Right ventricle myocardium inferior (tissue), 1 donor: Measurements from ENCODE around the gene ING4. TPM values are rescaled to one million over a fixed set of nuclear protein-coding genes. Genes with fewer than 3 reads are reported as not detected.

ENCODE experiments used
- ATAC-seq: fragments of 200-7000 bp; cut with Tn5 transposase; one replicate; pipeline ENCODE4 v1.9.1; 2020; ENCODE audit warnings: mild to moderate bottlenecking, moderate library complexity
- DNase-seq: peaks from one replicate; pipeline ENCODE4 v3.0.0; 2021; ENCODE audit errors: missing footprints
- intact Hi-C: fragments of 100-400 bp; cut with DNase I; formaldehyde crosslinking; loops from one replicate; pipeline ENCODE4 v1.11.0; 2022
- total RNA-seq: library from RNA; stranded (reverse); fragmentation: NEBNext Ultra II Directional; extraction: Animal tissue kit (Norgen Biotek cat#: 25700); gene quantifications from one replicate; pipeline ENCODE4 v1.2.1, GENCODE V29; 2021
- donor health status: DM: no; HTN: yes; CAD: no; lungs with severe emphysema.

The ING4 gene
- total RNA-seq, 1 donor from 2014 or later = 21.1 TPM

- DNase-seq (no peak), ATAC-seq (peak; percentile 46)
- intact Hi-C loops = no loop called here
These were observed 19.2 kb downstream of the ING4 start for GRCh38 chr12:6643569-6644256.

GRCh38 chr12:6641131-6641530, 21.8 kb downstream of the ING4 start:
- ATAC-seq = no peak

GRCh38 chr12:6640497-6640896, 22.4 kb downstream of the ING4 start:
- intact Hi-C loops = no loop called here
- ATAC-seq (no peak), DNase-seq (no peak)

More at GRCh38 chr12:6641131-6641530, 21.8 kb downstream of the ING4 start:
- intact Hi-C loops = no loop called here
- no peak for DNase-seq

- DNase-seq (no peak), ATAC-seq (no peak)
- intact Hi-C loops = no loop called here
These were observed 23.6 kb downstream of the ING4 start for GRCh38 chr12:6639151-6639801.

- ATAC-seq = no peak
- intact Hi-C loops = no loop called here
- DNase-seq = no peak
These were observed 24.6 kb downstream of the ING4 start for GRCh38 chr12:6638305-6638704.

GRCh38 chr12:6635856-6636531, 26.9 kb downstream of the ING4 start, which contains the start of gene LPAR5:
LPAR5 (minus strand) TSS chr12:6635959; CDS start chr12:6621248, 14,711 bp downstream.
- peak; percentile 53 for ATAC-seq
- intact Hi-C loops = no loop called here
- DNase-seq = no peak

- DNase-seq (no peak), ATAC-seq (no peak)
- intact Hi-C loops = no loop called here
These were observed 27.5 kb downstream of the ING4 start for GRCh38 chr12:6635375-6635855.

- ATAC-seq = peak; percentile 25
- intact Hi-C loops = no loop called here
- no peak for DNase-seq
These were observed 30.6 kb downstream of the ING4 start for GRCh38 chr12:6632026-6632983.

- ATAC-seq = peak; percentile 72
- DNase-seq = no peak
- intact Hi-C loops = no loop called here
These were observed 31.4 kb downstream of the ING4 start for GRCh38 chr12:6631549-6631961.

GRCh38 chr12:6630736-6631135, 32.2 kb downstream of the ING4 start:
- ATAC-seq (no peak), DNase-seq (no peak)
- intact Hi-C loops = no loop called here

- no peak for DNase-seq
- intact Hi-C loops = no loop called here
- no peak for ATAC-seq
These were observed 35.3 kb downstream of the ING4 start for GRCh38 chr12:6627616-6628015.

GRCh38 chr12:6626654-6627283, 36.1 kb downstream of the ING4 start:
- no peak for ATAC-seq
- intact Hi-C loops = no loop called here
- no peak for DNase-seq

GRCh38 chr12:6620885-6621274, 42.0 kb downstream of the ING4 start:
- intact Hi-C loops = no loop called here

GRCh38 chr12:6620137-6620884, 42.6 kb downstream of the ING4 start:
- intact Hi-C loops = no loop called here
- no peak for ATAC-seq
- peak; percentile 76 for DNase-seq

More at GRCh38 chr12:6620885-6621274, 42.0 kb downstream of the ING4 start:
- ATAC-seq = no peak
- no peak for DNase-seq

GRCh38 chr12:6618483-6619225, 44.3 kb downstream of the ING4 start:
- no peak for DNase-seq

GRCh38 chr12:6615802-6616201, 47.1 kb downstream of the ING4 start:
- ATAC-seq (no peak), DNase-seq (no peak)
- intact Hi-C loops = loop anchor here (2.0 to 5.0 kb wide), 3 partner anchors 46 to 161 kb away; partner anchors contain the start of genes ING4 and ZNF384

More at GRCh38 chr12:6618483-6619225, 44.3 kb downstream of the ING4 start:
- no peak for ATAC-seq
- intact Hi-C loops = loop anchor here (5.0 kb wide), 2 partner anchors 44 to 159 kb away; partner anchors contain the start of gene ING4
